Stimulated activated CD4-positive, alpha-beta T cell treated with anti-CD3 and anti-CD28 coated beads, Interleukin-12 subunit alpha, Interleukin-12 subunit beta, amount 100 ng/mL, for 48 hours (primary cell): ENCODE measurements around the gene FRMD4A.
"Not testable (repeated sequence)": the region's sequence is repeated elsewhere in the genome, so short reads cannot be mapped to it uniquely, and the experiment has no call there.

ENCODE experiments used
- DNase-seq, 3 donors: peaks; one replicate each; pipeline ENCODE4 v3.0.0-alpha.2; 2020; ENCODE audit warnings: low read depth in 2 of 3, low spot score in 1 of 3

FRMD4A gene

GRCh38 chr10:13797164-13797563, 533.6 kb downstream of the FRMD4A start:
- DNase-seq = no peak

GRCh38 chr10:13795653-13796555, 534.8 kb downstream of the FRMD4A start:
- no peak for DNase-seq

- DNase-seq = no peak
These were observed 535.6 kb downstream of the FRMD4A start for GRCh38 chr10:13794992-13795612.

GRCh38 chr10:13792006-13792405, 538.7 kb downstream of the FRMD4A start:
- no peak for DNase-seq

GRCh38 chr10:13791483-13791882, 539.2 kb downstream of the FRMD4A start:
- no peak for DNase-seq

- no peak for DNase-seq
These were observed 540.5 kb downstream of the FRMD4A start for GRCh38 chr10:13790196-13790595.

GRCh38 chr10:13789448-13789829, 541.3 kb downstream of the FRMD4A start:
- no peak for DNase-seq

- DNase-seq = no peak
These were observed 541.8 kb downstream of the FRMD4A start for GRCh38 chr10:13788711-13789447.

- no peak for DNase-seq
These were observed 542.5 kb downstream of the FRMD4A start for GRCh38 chr10:13788320-13788600.

GRCh38 chr10:13787015-13787421, 543.7 kb downstream of the FRMD4A start:
- peak; percentile 58 to 67 (median 67) for DNase-seq

GRCh38 chr10:13784067-13784466, 546.7 kb downstream of the FRMD4A start:
- DNase-seq = no peak

- DNase-seq = no peak
These were observed 551.0 kb downstream of the FRMD4A start for GRCh38 chr10:13779748-13780147.

- DNase-seq = not testable (repeated sequence)
These were observed 552.1 kb downstream of the FRMD4A start for GRCh38 chr10:13778693-13778960.

- no peak for DNase-seq
These were observed 553.8 kb downstream of the FRMD4A start for GRCh38 chr10:13776861-13777311.

- no peak for DNase-seq
These were observed 554.6 kb downstream of the FRMD4A start for GRCh38 chr10:13775786-13776775.

GRCh38 chr10:13774303-13774893, 556.3 kb downstream of the FRMD4A start:
- DNase-seq = no peak

- DNase-seq = no peak
These were observed 557.1 kb downstream of the FRMD4A start for GRCh38 chr10:13773496-13774170.

GRCh38 chr10:13773043-13773442, 557.7 kb downstream of the FRMD4A start:
- no peak for DNase-seq

GRCh38 chr10:13771992-13772391, 558.7 kb downstream of the FRMD4A start:
- no peak for DNase-seq
